WTC11 (cell line): ENCODE results near the gene PNLIPRP1. TPM values are rescaled to one million over a fixed set of nuclear protein-coding genes. Genes with fewer than 3 reads are reported as not detected.

Experiments used
- ATAC-seq: fragments of 200-7000 bp; cut with Tn5 transposase; 2 replicates; pipeline ENCODE4 v1.10.0; 2021; ENCODE audit warnings: mild to moderate bottlenecking, moderate library complexity
- CTCF ChIA-PET: fragments of 300-600 bp; sonication (Branson Sonifier 250); formaldehyde crosslinking; loops from one replicate; lab custom pipeline; 2021; ENCODE audit warnings: antibody characterized with exemption; lab: Charles Lee
- POLR2A ChIA-PET: fragments of 350-600 bp; sonication (Branson Sonifier 250); formaldehyde crosslinking; loops from one replicate; lab custom pipeline; 2021; ENCODE audit warnings: antibody characterized with exemption; lab: Charles Lee
- DNase-seq: peaks from one replicate; pipeline ENCODE4 v3.0.0; 2021; ENCODE audit warnings: low spot score
- H3K27ac Mint-ChIP-seq: 2 replicates; pipeline ENCODE4 v1.8.0; 2021; ENCODE audit warnings: mixed read lengths
- H3K27me3 Mint-ChIP-seq: 2 replicates; pipeline ENCODE4 v1.8.0; 2021; ENCODE audit warnings: low read depth, mild to moderate bottlenecking, moderate library complexity, mixed read lengths
- H3K36me3 Mint-ChIP-seq: 2 replicates; pipeline ENCODE4 v1.8.0; 2021; ENCODE audit warnings: mixed read lengths
- H3K4me1 Mint-ChIP-seq: 2 replicates; pipeline ENCODE4 v1.8.0; 2022; ENCODE audit warnings: mixed read lengths
- H3K4me3 Mint-ChIP-seq: 2 replicates; pipeline ENCODE4 v1.8.0; 2021; ENCODE audit warnings: mild to moderate bottlenecking, moderate library complexity, mixed read lengths
- H3K9me3 Mint-ChIP-seq: 2 replicates; pipeline ENCODE4 v1.8.0; 2021; ENCODE audit warnings: mixed read lengths
- ARID4B ChIP-seq: sonication (generic); formaldehyde crosslinking; IDR thresholded peaks from 2 replicates; pipeline ENCODE4 v1.8.0; 2023; ENCODE audit warnings: missing genetic modification reagents, mild to moderate bottlenecking, borderline replicate concordance
- ATF1 ChIP-seq: sonication (generic); formaldehyde crosslinking; IDR thresholded peaks from 2 replicates; pipeline ENCODE4 v1.8.1; 2023; ENCODE audit warnings: mild to moderate bottlenecking, moderate library complexity, missing genetic modification reagents
- NFATC4 ChIP-seq: fragments of 250-450 bp; sonication (Bioruptor Pico); IDR thresholded peaks from 2 replicates; pipeline ENCODE4 v1.9.0; 2021; ENCODE audit warnings: mild to moderate bottlenecking
- SMAD4 ChIP-seq: sonication (generic); formaldehyde crosslinking; IDR thresholded peaks from 2 replicates; pipeline ENCODE4 v1.8.0; 2022; ENCODE audit warnings: mild to moderate bottlenecking, missing genetic modification reagents
- USF1 ChIP-seq: sonication (generic); formaldehyde crosslinking; IDR thresholded peaks from 2 replicates; pipeline ENCODE4 v1.8.0; 2022; ENCODE audit warnings: mild to moderate bottlenecking, missing genetic modification reagents
- ZNF232 ChIP-seq: sonication (generic); formaldehyde crosslinking; IDR thresholded peaks from 2 replicates; pipeline ENCODE4 v1.8.0; 2022; ENCODE audit warnings: mild to moderate bottlenecking, missing genetic modification reagents
- ZNF263 ChIP-seq: sonication (generic); formaldehyde crosslinking; IDR thresholded peaks from 2 replicates; pipeline ENCODE4 v1.8.1; 2022; ENCODE audit warnings: low read depth, mild to moderate bottlenecking, moderate library complexity, missing genetic modification reagents
- total RNA-seq: library from RNA; stranded (reverse); gene quantifications from 3 replicates; pipeline ENCODE4 v1.2.3, GENCODE V29; 2021
- TF ChIP-seq, protein P1 (sequence below): sonication (generic); formaldehyde crosslinking; IDR thresholded peaks from 2 replicates; pipeline ENCODE4 v1.8.0; 2022; ENCODE audit warnings: missing genetic modification reagents
- TF ChIP-seq, protein P2 (sequence below): fragments of 250-450 bp; sonication (Bioruptor Pico); conservative IDR thresholded peaks from 2 replicates; pipeline ENCODE4 v1.9.0; 2021; ENCODE audit warnings: mild to moderate bottlenecking
- TF ChIP-seq, protein P3 (sequence below): sonication (generic); formaldehyde crosslinking; IDR thresholded peaks from 2 replicates; pipeline ENCODE4 v1.8.1; 2023; ENCODE audit warnings: mild to moderate bottlenecking, missing genetic modification reagents, borderline replicate concordance

Gene PNLIPRP1
- total RNA-seq, 1 experiment from 2014 or later: 0.68 TPM

DNA sequence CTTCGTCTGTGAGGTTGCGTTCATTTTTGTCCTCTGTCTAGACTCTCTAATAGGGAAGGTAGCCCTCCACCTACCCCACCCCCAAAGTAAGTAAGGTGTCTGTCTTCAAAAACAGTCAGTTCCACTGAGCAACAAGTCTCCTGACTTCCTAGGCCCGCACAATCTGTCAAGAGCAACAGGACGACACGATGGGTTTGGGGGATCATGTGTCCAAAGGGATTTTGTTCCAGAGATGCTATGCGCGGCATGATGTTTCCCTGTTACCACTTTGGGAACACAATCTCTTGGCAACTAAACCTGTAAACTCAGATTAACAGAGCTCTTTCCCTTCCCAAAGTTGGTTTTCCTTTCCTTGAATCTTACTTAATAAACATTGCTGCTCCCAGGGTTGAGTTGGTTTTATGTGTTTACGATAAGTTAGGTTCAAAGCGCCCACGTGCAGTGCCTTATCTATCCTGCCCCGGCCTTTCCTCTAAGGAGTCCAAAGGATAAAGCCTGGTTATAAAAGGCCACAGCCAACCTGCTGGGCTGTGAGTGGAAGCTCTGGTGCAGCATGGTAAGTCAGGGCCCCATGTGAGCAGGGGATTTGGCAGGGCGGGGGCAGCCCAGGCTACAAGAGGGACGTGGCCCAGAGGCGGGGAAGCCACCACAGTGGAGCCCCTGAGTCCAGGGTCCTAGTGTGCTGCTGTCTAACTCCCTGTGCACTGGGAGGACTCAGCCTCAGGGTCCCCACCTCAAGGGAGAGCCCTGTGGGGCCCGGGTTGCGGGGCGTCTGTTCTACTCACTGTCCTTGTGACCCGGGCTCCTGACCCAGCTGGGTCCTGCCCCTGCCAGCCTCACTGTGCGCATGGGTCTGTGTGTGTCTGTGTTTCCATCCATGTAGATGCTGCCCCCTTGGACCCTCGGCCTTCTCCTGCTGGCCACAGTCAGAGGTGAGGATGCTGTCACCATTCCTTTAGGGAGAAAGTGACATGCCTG is 30.0 kb downstream of the PNLIPRP1 start, which contains the start of gene PNLIPRP2:
PNLIPRP2 (plus strand) TSS at position 531 of the 978 bp plus-strand sequence.
- DNase-seq: no peak
- H3K4me1 Mint-ChIP-seq: peaks cover 6% of the 10 kb centered on the region
- POLR2A ChIA-PET: no interaction called here
- H3K27me3 Mint-ChIP-seq: peaks cover 4% of the 10 kb centered on the region
- no peak for TF ChIP-seq NFATC4 (CRISPR knock-in tag)
- TF ChIP-seq, protein P1, sequence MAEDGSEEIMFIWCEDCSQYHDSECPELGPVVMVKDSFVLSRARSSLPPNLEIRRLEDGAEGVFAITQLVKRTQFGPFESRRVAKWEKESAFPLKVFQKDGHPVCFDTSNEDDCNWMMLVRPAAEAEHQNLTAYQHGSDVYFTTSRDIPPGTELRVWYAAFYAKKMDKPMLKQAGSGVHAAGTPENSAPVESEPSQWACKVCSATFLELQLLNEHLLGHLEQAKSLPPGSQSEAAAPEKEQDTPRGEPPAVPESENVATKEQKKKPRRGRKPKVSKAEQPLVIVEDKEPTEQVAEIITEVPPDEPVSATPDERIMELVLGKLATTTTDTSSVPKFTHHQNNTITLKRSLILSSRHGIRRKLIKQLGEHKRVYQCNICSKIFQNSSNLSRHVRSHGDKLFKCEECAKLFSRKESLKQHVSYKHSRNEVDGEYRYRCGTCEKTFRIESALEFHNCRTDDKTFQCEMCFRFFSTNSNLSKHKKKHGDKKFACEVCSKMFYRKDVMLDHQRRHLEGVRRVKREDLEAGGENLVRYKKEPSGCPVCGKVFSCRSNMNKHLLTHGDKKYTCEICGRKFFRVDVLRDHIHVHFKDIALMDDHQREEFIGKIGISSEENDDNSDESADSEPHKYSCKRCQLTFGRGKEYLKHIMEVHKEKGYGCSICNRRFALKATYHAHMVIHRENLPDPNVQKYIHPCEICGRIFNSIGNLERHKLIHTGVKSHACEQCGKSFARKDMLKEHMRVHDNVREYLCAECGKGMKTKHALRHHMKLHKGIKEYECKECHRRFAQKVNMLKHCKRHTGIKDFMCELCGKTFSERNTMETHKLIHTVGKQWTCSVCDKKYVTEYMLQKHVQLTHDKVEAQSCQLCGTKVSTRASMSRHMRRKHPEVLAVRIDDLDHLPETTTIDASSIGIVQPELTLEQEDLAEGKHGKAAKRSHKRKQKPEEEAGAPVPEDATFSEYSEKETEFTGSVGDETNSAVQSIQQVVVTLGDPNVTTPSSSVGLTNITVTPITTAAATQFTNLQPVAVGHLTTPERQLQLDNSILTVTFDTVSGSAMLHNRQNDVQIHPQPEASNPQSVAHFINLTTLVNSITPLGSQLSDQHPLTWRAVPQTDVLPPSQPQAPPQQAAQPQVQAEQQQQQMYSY: no peak
- ATAC-seq: no peak
- CTCF ChIA-PET: interaction anchor here (0.6 kb wide), 1 partner anchor 545 kb away, joined by 3 read pairs; no protein-coding TSS in a partner anchor
- no peaks in the 10 kb centered on the region for H3K9me3 Mint-ChIP-seq
- H3K27ac Mint-ChIP-seq: no peak within 1 kb of the TSS
- no peaks in the 10 kb centered on the region for H3K36me3 Mint-ChIP-seq
- no peak within 1 kb of the TSS for H3K4me3 Mint-ChIP-seq

GRCh38 chr10:116621476-116621875 is 30.7 kb downstream of the PNLIPRP1 start:
- peaks cover 11% of the 10 kb centered on the region for H3K27me3 Mint-ChIP-seq
- DNase-seq (no peak), ATAC-seq (no peak)
- H3K36me3 Mint-ChIP-seq: no peaks in the 10 kb centered on the region
- no peak overlapping the region for H3K4me3 Mint-ChIP-seq
- no peaks in the 10 kb centered on the region for H3K9me3 Mint-ChIP-seq
- peaks cover 6% of the 10 kb centered on the region for H3K4me1 Mint-ChIP-seq
- TF ChIP-seq ZNF263 (no peak), ZNF232 (no peak)
- TF ChIP-seq, protein P2, sequence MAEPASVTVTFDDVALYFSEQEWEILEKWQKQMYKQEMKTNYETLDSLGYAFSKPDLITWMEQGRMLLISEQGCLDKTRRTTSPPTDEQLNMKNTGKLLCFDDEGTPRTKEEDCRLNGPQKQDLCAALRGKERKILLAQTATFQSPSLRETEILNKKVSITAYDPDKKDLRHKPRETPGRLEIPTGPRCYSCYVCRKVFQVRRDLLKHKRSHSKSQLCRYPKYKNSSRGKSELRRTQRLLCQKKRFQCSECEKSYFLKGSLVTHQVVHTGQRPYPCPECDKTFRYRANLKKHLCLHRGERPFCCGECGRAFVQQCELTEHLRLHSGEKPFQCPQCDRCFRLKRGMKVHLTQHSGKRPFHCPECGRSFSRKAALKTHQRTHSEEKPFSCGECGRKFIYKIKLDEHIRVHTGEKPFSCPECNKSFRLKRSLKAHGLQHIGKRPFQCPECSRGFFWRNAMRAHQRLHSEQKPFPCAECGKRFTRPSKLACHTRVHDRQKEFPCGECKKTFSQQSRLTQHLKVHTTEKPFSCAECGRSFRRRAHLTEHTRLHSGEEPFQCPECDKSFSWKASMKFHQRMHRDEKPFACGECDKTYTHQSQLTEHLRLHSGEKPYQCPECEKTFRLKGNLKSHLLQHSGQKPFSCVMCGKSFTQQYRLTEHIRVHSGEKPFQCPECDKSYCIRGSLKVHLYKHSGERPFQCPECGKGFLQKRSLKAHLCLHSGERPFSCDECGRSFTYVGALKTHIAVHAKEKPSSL (CRISPR knock-in tag): no peak
- ChIA-PET POLR2A (no interaction called here), CTCF (no interaction called here)
- H3K27ac Mint-ChIP-seq: no peak overlapping the region

DNA sequence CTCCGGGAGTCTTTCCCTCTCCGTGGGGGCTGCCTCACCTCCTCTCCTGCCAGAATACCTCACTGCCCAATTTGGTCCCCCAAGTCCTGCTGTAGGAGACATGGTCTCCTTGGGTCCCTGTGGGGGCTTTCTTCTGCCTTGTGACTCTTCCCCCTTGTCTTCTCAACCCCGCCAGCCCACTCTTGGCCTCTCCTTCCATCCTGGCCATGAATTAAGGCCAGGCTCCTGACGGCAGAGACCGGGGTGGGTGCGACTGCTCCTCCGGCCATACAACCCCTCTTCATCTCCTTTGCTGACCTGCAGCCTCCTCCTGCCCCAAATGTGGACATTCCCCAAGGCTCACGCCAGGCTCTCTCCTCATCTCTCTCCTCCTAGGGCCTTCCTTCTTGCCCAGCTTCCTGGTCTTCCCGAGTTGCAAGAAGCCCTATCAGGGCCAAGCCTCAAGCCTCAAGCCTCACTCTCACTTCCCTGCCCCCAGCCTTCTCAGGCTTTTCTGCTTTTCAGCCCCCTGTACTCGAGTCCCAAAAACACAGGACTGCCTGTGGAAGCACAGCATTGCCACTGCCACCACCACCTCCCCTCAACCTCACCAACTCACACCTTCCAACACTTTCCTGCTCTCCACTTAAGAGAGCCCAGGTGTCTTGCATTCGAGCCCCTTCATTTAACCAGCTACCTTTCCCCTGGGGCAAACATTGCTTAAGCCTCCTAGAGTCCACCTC is 31.3 kb downstream of the PNLIPRP1 start:
- H3K9me3 Mint-ChIP-seq: no peaks in the 10 kb centered on the region
- H3K4me3 Mint-ChIP-seq: no peak overlapping the region
- DNase-seq (no peak), ATAC-seq (no peak)
- H3K36me3 Mint-ChIP-seq: no peaks in the 10 kb centered on the region
- POLR2A ChIA-PET: no interaction called here
- peaks cover 6% of the 10 kb centered on the region for H3K4me1 Mint-ChIP-seq
- H3K27ac Mint-ChIP-seq: no peak overlapping the region
- peaks cover 15% of the 10 kb centered on the region for H3K27me3 Mint-ChIP-seq
- CTCF ChIA-PET: no interaction called here
- TF ChIP-seq ARID4B: no peak
- no peak for TF ChIP-seq SMAD4
- TF ChIP-seq USF1 (CRISPR knock-in tag): no peak
- TF ChIP-seq, protein P3, sequence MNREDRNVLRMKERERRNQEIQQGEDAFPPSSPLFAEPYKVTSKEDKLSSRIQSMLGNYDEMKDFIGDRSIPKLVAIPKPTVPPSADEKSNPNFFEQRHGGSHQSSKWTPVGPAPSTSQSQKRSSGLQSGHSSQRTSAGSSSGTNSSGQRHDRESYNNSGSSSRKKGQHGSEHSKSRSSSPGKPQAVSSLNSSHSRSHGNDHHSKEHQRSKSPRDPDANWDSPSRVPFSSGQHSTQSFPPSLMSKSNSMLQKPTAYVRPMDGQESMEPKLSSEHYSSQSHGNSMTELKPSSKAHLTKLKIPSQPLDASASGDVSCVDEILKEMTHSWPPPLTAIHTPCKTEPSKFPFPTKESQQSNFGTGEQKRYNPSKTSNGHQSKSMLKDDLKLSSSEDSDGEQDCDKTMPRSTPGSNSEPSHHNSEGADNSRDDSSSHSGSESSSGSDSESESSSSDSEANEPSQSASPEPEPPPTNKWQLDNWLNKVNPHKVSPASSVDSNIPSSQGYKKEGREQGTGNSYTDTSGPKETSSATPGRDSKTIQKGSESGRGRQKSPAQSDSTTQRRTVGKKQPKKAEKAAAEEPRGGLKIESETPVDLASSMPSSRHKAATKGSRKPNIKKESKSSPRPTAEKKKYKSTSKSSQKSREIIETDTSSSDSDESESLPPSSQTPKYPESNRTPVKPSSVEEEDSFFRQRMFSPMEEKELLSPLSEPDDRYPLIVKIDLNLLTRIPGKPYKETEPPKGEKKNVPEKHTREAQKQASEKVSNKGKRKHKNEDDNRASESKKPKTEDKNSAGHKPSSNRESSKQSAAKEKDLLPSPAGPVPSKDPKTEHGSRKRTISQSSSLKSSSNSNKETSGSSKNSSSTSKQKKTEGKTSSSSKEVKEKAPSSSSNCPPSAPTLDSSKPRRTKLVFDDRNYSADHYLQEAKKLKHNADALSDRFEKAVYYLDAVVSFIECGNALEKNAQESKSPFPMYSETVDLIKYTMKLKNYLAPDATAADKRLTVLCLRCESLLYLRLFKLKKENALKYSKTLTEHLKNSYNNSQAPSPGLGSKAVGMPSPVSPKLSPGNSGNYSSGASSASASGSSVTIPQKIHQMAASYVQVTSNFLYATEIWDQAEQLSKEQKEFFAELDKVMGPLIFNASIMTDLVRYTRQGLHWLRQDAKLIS (CRISPR knock-in tag): no peak
- TF ChIP-seq ATF1: no peak
